ENCODE results near the gene C19orf38.
A peak's percentile ranks its signal among the peaks of the same experiment; 100 is the strongest.

C19orf38 gene

GRCh38 chr19:10858204-10858828 is 10.1 kb downstream of the C19orf38 start:
- Histone ChIP-seq H4K20me1 (ENCODE audit: insufficient read depth, low read length) (no peaks in the 10 kb centered on the region), H3K9ac (ENCODE audit: low read length) (no peak overlapping the region), H3K79me2 (ENCODE audit: low read length) (no peaks in the 10 kb centered on the region), H3K9me3 (ENCODE audit: insufficient read depth, low read length) (no peaks in the 10 kb centered on the region), H3K27ac (ENCODE audit: low read length) (no peak overlapping the region), H2AFZ (ENCODE audit: low read depth, low read length) (peak overlapping the region; percentile 74), H3K36me3 (replicated peaks; ENCODE audit: low read depth, low read length) (no peaks in the 10 kb centered on the region), H3K4me2 (ENCODE audit: low read length) (peak overlapping the region; percentile 5; the same call in 1 of the 2 replicates), H3K4me3 (ENCODE audit: low read length) (no peak overlapping the region), H3K4me1 (ENCODE audit: low read length) (no peaks in the 10 kb centered on the region), H3K27me3 (ENCODE audit: low read depth, low read length) (no peaks in the 10 kb centered on the region)
- TF ChIP-seq CTCF (IDR thresholded peaks at IDR 0.05; ENCODE audit: low read depth, low read length), result peak; percentile 97
- no peak for TF ChIP-seq EZH2phosphoT487 (IDR thresholded peaks at IDR 0.05; ENCODE audit: low read depth)

DNA sequence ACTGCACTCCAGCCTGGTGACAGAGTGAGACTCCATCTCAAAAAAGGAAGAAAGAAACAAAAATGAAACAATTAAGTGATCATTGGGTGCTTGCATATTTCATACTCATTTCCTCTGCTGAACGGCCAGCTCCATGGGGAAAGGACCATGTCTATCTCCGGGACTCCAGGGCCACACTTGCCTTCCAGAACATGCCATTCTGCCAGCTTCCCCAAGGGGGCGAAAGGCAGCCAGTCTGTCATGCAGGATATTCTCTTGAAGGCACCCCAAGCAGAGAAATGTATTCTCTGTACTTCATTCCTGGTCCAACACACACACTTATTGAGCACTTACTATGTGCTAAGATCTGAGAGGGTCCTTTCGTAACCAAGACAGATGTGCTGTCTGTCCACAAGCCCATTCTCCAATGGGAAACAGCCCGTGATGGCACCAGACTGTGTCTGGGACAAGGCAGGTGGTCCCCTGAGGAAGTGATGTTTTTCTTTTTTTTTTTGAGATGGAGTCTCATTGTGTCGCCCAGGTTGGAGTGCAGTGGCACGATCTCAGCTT is 13.0 kb downstream of the C19orf38 start:
- Histone ChIP-seq H2AFZ (ENCODE audit: low read depth, low read length) (no peak overlapping the region; the same call in 1 of the 2 replicates), H3K36me3 (replicated peaks; ENCODE audit: low read depth, low read length) (no peaks in the 10 kb centered on the region), H3K4me1 (ENCODE audit: low read length) (peaks cover 9% of the 10 kb centered on the region), H3K79me2 (ENCODE audit: low read length) (no peaks in the 10 kb centered on the region), H3K9me3 (ENCODE audit: insufficient read depth, low read length) (no peaks in the 10 kb centered on the region), H3K4me2 (ENCODE audit: low read length) (no peak overlapping the region), H3K9ac (ENCODE audit: low read length) (no peak overlapping the region), H3K4me3 (ENCODE audit: low read length) (no peak overlapping the region), H4K20me1 (ENCODE audit: insufficient read depth, low read length) (no peaks in the 10 kb centered on the region), H3K27me3 (ENCODE audit: low read depth, low read length) (no peaks in the 10 kb centered on the region), H3K27ac (ENCODE audit: low read length) (no peak overlapping the region)
- peak; percentile 42 for TF ChIP-seq CTCF (IDR thresholded peaks at IDR 0.05; ENCODE audit: low read depth, low read length)
- TF ChIP-seq EZH2phosphoT487 (IDR thresholded peaks at IDR 0.05; ENCODE audit: low read depth), result no peak

- TF ChIP-seq EZH2phosphoT487 (IDR thresholded peaks at IDR 0.05; ENCODE audit: low read depth) (no peak), CTCF (IDR thresholded peaks at IDR 0.05; ENCODE audit: low read depth, low read length) (no peak)
- Histone ChIP-seq H3K4me1 (ENCODE audit: low read length) (peaks cover 17% of the 10 kb centered on the region), H3K27me3 (ENCODE audit: low read depth, low read length) (no peaks in the 10 kb centered on the region), H3K36me3 (replicated peaks; ENCODE audit: low read depth, low read length) (no peaks in the 10 kb centered on the region), H3K4me2 (ENCODE audit: low read length) (no peak overlapping the region), H3K79me2 (ENCODE audit: low read length) (no peaks in the 10 kb centered on the region), H3K9ac (ENCODE audit: low read length) (no peak overlapping the region), H2AFZ (ENCODE audit: low read depth, low read length) (no peak overlapping the region), H3K27ac (ENCODE audit: low read length) (no peak overlapping the region), H3K9me3 (ENCODE audit: insufficient read depth, low read length) (no peaks in the 10 kb centered on the region), H3K4me3 (ENCODE audit: low read length) (no peak overlapping the region), H4K20me1 (ENCODE audit: insufficient read depth, low read length) (no peaks in the 10 kb centered on the region)
These were observed 14.4 kb downstream of the C19orf38 start for GRCh38 chr19:10862561-10863106.

- no peaks in the 10 kb centered on the region for H4K20me1 ChIP-seq (ENCODE audit: insufficient read depth, low read length)
- no peak overlapping the region for H3K4me2 ChIP-seq (ENCODE audit: low read length)
- no peak overlapping the region; the same call in 1 of the 2 replicates for H2AFZ ChIP-seq (ENCODE audit: low read depth, low read length)
- TF ChIP-seq EZH2phosphoT487 (IDR thresholded peaks at IDR 0.05; ENCODE audit: low read depth) (no peak), CTCF (IDR thresholded peaks at IDR 0.05; ENCODE audit: low read depth, low read length) (no peak)
- no peak overlapping the region for H3K4me3 ChIP-seq (ENCODE audit: low read length)
- no peaks in the 10 kb centered on the region for H3K9me3 ChIP-seq (ENCODE audit: insufficient read depth, low read length)
- H3K36me3 ChIP-seq (replicated peaks; ENCODE audit: low read depth, low read length), result no peaks in the 10 kb centered on the region
- H3K4me1 ChIP-seq (ENCODE audit: low read length), result peaks cover 23% of the 10 kb centered on the region
- no peak overlapping the region for H3K9ac ChIP-seq (ENCODE audit: low read length)
- H3K27ac ChIP-seq (ENCODE audit: low read length), result no peak overlapping the region
- no peaks in the 10 kb centered on the region for H3K27me3 ChIP-seq (ENCODE audit: low read depth, low read length)
- H3K79me2 ChIP-seq (ENCODE audit: low read length), result no peaks in the 10 kb centered on the region
These were observed 15.0 kb downstream of the C19orf38 start for GRCh38 chr19:10863107-10863717.
